ENCODE data around the gene NFIA. TPM values are rescaled to one million over a fixed set of nuclear protein-coding genes. Genes with fewer than 3 reads are reported as not detected.

The NFIA gene
- total and polyA plus RNA-seq, 10 of the 15 experiments (the other 5 are each of a cell fraction or from before 2014, with no cell fraction given): 0.10 to 0.16 TPM; not detected in 8

GRCh38 chr1:61293197-61293596 lies 210.8 kb downstream of the NFIA start:
- BruUV-seq (replicated peaks): no TSS peak
- H3K9ac ChIP-seq (ENCODE audit: control insufficient read depth, insufficient read depth, low read length): no peak overlapping the region
- ChIA-PET SMC1A (ENCODE audit: uncharacterized antibody, unreplicated experiment) (no interaction called here), CTCF (no interaction called here), RAD21 (ENCODE audit: unreplicated experiment) (no interaction called here), POLR2A (no interaction called here)
- no peak for TF ChIP-seq IRF3 (IDR thresholded peaks at IDR 0.05)
- TF ChIP-seq MYC (IDR thresholded peaks at IDR 0.05; ENCODE audit: insufficient read depth, insufficient read length, insufficient replicate concordance, low read length, severe bottlenecking): no peak
- TF ChIP-seq GATAD2B (conservative IDR thresholded peaks at IDR 0.05; ENCODE audit: low read depth): no peak
- TF ChIP-seq RELA (IDR thresholded peaks at IDR 0.05; ENCODE audit: borderline replicate concordance, partially characterized antibody): no peak
- no peak for TF ChIP-seq ZZZ3 (IDR thresholded peaks at IDR 0.05; ENCODE audit: control insufficient read depth, insufficient read length, low read depth)
- TF ChIP-seq CTCF (IDR thresholded peaks at IDR 0.05 in 2 of 3, conservative IDR thresholded peaks at IDR 0.05 in 1 of 3; ENCODE audit: control insufficient read depth in 2 of 3, extremely low read depth in 1 of 3, insufficient read depth in 1 of 3, low read depth in 3 of 3, low read length in 3 of 3): no peak
- no peak for TF ChIP-seq MEF2A (IDR thresholded peaks at IDR 0.05; ENCODE audit: insufficient read depth, low read depth, low read length)
- no peak for TF ChIP-seq EP300 (IDR thresholded peaks at IDR 0.05; ENCODE audit: borderline replicate concordance in 1 of 2, control insufficient read depth in 1 of 2, low read depth in 2 of 2, low read length in 2 of 2)
- no peak for TF ChIP-seq NRF1 (conservative IDR thresholded peaks at IDR 0.05; ENCODE audit: low read depth, low read length)
- TF ChIP-seq KAT2A (conservative IDR thresholded peaks at IDR 0.05; ENCODE audit: control insufficient read depth, low read depth, low read length): no peak
- TF ChIP-seq LARP7 (IDR thresholded peaks at IDR 0.05): no peak
- no peak for TF ChIP-seq HSF1 (IDR thresholded peaks at IDR 0.05; ENCODE audit: low read depth, low read length)
- no peak for TF ChIP-seq SUPT20H (IDR thresholded peaks at IDR 0.05; ENCODE audit: borderline replicate concordance, control insufficient read depth, low read depth, low read length)
- TF ChIP-seq SIX5 (IDR thresholded peaks at IDR 0.05; ENCODE audit: low read depth, low read length, severe bottlenecking): no peak
- no peak for TF ChIP-seq BCLAF1 (IDR thresholded peaks at IDR 0.05)
- in situ Hi-C loops (cut with MboI) (no loop called here), intact Hi-C loops (cut with micrococcal nuclease; ENCODE audit: unreplicated experiment) (no loop called here)
- DNase-seq (ENCODE audit: low read depth, low spot score) (no peak), ATAC-seq (no peak), FAIRE-seq (no peak)
- no peak overlapping the region for H3K27ac ChIP-seq (ENCODE audit: control insufficient read depth, insufficient read depth)
- WGBS (ENCODE audit: insufficient coverage, insufficient replicate concordance, low lambda C conversion rate, missing lambda C conversion rate): 19% methylated on average over 2 of the region's 2 CpGs
- H3K36me3 ChIP-seq (ENCODE audit: control insufficient read depth in 2 of 2, insufficient read depth in 2 of 2, low read length in 1 of 2): no peaks in the 10 kb centered on the region
- no peaks in the 10 kb centered on the region for H3K9me3 ChIP-seq (replicated peaks; ENCODE audit: control insufficient read depth, insufficient read depth, low read length)
- no peaks in the 10 kb centered on the region for H3K79me2 ChIP-seq (ENCODE audit: control insufficient read depth, insufficient read depth, low read length)
- H3K4me3 ChIP-seq: no peak overlapping the region
- 0 out of 4 replicates have a peak, but pooled peaks cover 0 to 3% of the 10 kb centered on the region in 2 experiments for H3K27me3 ChIP-seq (replicated peaks in 1 of 2; ENCODE audit: control insufficient read depth in 2 of 2, insufficient read depth in 2 of 2, low read length in 1 of 2)
- H3K4me2 ChIP-seq (ENCODE audit: control insufficient read depth, insufficient read depth): no peak overlapping the region
- H4K20me1 ChIP-seq (ENCODE audit: control insufficient read depth, insufficient read depth): no peaks in the 10 kb centered on the region
- H2AFZ ChIP-seq (ENCODE audit: control insufficient read depth, low read depth, low read length): no peak overlapping the region
- H3K4me1 ChIP-seq (ENCODE audit: control insufficient read depth, insufficient read depth, low read length): no peaks in the 10 kb centered on the region

Data from GM12878 (cell line).